HepG2 (cell line): ENCODE measurements around the gene SLC13A1. TPM values are rescaled to one million over a fixed set of nuclear protein-coding genes. Genes with fewer than 3 reads are reported as not detected.

Source experiments
- FOXP1 ChIP-seq, 2 experiments: fragments of 450-650 bp in 1 of 2; IDR thresholded peaks; 2 replicates each; pipeline ENCODE4 v1.6.1; 2017 to 2018; ENCODE audit warnings: antibody characterized with exemption in 1 of 2
- IRF2 ChIP-seq: IDR thresholded peaks from 2 replicates; pipeline ENCODE4 v1.6.1; 2018; ENCODE audit warnings: missing genetic modification reagents, missing compliant biosample characterization
- PAF1 ChIP-seq: IDR thresholded peaks from 2 replicates; pipeline ENCODE4 v1.6.1; 2016; ENCODE audit warnings: missing genetic modification reagents, missing compliant biosample characterization
- TBX2 ChIP-seq: sonication (generic); formaldehyde crosslinking; IDR thresholded peaks from 2 replicates; pipeline ENCODE4 v1.5.0; 2020; ENCODE audit warnings: missing genetic modification reagents, mild to moderate bottlenecking, borderline replicate concordance
- ZBTB49 ChIP-seq: sonication (generic); formaldehyde crosslinking; IDR thresholded peaks from 2 replicates; pipeline ENCODE4 v1.4.0; 2020; ENCODE audit warnings: missing genetic modification reagents, borderline replicate concordance
- polyA plus RNA-seq, 8 experiments: library from polyadenylated mRNA; depleted of rRNA in 3 of 8; stranded (reverse) in 7 of 8; unstranded in 1 of 8; fragments of >200 nt; fragmentation: Illumina TruSeq in 4 of 8; extraction: Trizol in 4 of 8; gene quantifications; 2 replicates each; pipeline versions ENCODE4 v1.2.1 to v1.2.3, GENCODE V29; 2011 to 2016; ENCODE audit warnings: low read depth in 4 of 8, missing spikeins in 1 of 8, mixed read lengths in 1 of 8; ENCODE audit not compliant: insufficient read depth in 1 of 8
- total RNA-seq, 5 experiments: library from RNA; depleted of rRNA; stranded (reverse); fragments of >200 nt; fragmentation: Illumina TruSeq; extraction: Trizol; gene quantifications; 2 replicates each; pipeline ENCODE4 v1.2.3, GENCODE V29; 2016; ENCODE audit warnings: low read depth in 1 of 5
- TF ChIP-seq, protein P1 (sequence below): sonication (generic); formaldehyde crosslinking; conservative IDR thresholded peaks from 2 replicates; pipeline ENCODE4 v1.8.0; 2022; ENCODE audit warnings: mild to moderate bottlenecking, moderate library complexity, missing genetic modification reagents
- TF ChIP-seq, protein P2 (sequence below): sonication (generic); formaldehyde crosslinking; IDR thresholded peaks from 2 replicates; pipeline ENCODE4 v1.4.0; 2020; ENCODE audit warnings: missing genetic modification reagents, borderline replicate concordance

The SLC13A1 gene
- total and polyA plus RNA-seq, 2 of the 13 experiments (the other 11 are each of a cell fraction or from before 2014, with no cell fraction given), result not detected

- TF ChIP-seq, protein P1, sequence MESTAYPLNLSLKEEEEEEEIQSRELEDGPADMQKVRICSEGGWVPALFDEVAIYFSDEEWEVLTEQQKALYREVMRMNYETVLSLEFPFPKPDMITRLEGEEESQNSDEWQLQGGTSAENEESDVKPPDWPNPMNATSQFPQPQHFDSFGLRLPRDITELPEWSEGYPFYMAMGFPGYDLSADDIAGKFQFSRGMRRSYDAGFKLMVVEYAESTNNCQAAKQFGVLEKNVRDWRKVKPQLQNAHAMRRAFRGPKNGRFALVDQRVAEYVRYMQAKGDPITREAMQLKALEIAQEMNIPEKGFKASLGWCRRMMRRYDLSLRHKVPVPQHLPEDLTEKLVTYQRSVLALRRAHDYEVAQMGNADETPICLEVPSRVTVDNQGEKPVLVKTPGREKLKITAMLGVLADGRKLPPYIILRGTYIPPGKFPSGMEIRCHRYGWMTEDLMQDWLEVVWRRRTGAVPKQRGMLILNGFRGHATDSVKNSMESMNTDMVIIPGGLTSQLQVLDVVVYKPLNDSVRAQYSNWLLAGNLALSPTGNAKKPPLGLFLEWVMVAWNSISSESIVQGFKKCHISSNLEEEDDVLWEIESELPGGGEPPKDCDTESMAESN, result no peak
- TF ChIP-seq FOXP1 (IDR thresholded peaks at IDR 0.05), result no peak
- TF ChIP-seq FOXP1 (CRISPR knock-in tag; IDR thresholded peaks at IDR 0.05), result no peak
- TF ChIP-seq PAF1 (CRISPR knock-in tag), result no peak
- TF ChIP-seq, protein P2, sequence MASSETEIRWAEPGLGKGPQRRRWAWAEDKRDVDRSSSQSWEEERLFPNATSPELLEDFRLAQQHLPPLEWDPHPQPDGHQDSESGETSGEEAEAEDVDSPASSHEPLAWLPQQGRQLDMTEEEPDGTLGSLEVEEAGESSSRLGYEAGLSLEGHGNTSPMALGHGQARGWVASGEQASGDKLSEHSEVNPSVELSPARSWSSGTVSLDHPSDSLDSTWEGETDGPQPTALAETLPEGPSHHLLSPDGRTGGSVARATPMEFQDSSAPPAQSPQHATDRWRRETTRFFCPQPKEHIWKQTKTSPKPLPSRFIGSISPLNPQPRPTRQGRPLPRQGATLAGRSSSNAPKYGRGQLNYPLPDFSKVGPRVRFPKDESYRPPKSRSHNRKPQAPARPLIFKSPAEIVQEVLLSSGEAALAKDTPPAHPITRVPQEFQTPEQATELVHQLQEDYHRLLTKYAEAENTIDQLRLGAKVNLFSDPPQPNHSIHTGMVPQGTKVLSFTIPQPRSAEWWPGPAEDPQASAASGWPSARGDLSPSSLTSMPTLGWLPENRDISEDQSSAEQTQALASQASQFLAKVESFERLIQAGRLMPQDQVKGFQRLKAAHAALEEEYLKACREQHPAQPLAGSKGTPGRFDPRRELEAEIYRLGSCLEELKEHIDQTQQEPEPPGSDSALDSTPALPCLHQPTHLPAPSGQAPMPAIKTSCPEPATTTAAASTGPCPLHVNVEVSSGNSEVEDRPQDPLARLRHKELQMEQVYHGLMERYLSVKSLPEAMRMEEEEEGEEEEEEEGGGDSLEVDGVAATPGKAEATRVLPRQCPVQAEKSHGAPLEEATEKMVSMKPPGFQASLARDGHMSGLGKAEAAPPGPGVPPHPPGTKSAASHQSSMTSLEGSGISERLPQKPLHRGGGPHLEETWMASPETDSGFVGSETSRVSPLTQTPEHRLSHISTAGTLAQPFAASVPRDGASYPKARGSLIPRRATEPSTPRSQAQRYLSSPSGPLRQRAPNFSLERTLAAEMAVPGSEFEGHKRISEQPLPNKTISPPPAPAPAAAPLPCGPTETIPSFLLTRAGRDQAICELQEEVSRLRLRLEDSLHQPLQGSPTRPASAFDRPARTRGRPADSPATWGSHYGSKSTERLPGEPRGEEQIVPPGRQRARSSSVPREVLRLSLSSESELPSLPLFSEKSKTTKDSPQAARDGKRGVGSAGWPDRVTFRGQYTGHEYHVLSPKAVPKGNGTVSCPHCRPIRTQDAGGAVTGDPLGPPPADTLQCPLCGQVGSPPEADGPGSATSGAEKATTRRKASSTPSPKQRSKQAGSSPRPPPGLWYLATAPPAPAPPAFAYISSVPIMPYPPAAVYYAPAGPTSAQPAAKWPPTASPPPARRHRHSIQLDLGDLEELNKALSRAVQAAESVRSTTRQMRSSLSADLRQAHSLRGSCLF (CRISPR knock-in tag), result no peak
- no peak for TF ChIP-seq TBX2 (CRISPR knock-in tag)
- no peak for TF ChIP-seq ZBTB49 (CRISPR knock-in tag)
- TF ChIP-seq IRF2, result no peak
These were observed 2.1 kb upstream of the SLC13A1 start (continued) for GRCh38 chr7:123201901-123202300.
